HG02884 (cell line): ENCODE results near the gene PLXDC2.

ENCODE experiments used
- ATAC-seq: cut with Tn5 transposase; IDR thresholded peaks from one replicate; pipeline ENCODE4 v1.9.1; 2021; ENCODE audit warnings: mild to moderate bottlenecking, moderate library complexity; ENCODE audit not compliant: unreplicated experiment

The PLXDC2 gene

DNA sequence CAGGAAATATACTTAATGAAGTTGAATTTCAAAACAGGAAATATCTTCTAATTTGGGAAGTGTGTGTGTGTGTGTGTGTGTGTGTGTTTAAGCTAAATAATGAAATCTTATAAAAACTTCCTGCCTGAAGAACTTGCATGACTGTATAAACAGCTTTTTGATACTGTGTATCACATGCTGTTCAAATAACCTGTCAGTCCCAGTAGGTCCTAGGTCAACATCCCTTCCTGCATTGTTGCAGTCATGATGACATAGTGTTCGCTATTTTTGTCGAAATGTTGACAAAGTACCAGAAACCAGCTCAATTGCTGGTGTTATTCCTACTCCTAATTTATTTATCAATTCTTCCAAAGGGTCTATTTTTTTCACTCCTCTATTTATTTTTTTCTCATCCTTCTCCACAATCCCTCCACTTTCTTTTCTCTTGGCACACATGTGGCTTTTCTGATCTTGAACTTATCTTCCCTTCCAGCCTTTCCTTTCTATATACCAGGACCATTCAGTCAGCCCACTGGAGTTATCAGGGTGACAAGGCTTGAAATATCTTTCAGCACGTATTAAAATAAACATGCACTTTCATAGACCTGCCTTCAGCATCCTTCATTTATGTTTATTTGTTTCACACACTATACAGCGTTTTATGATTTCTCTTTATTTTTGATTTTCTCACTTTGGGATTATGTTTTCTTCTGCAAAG is 115.8 kb downstream of the PLXDC2 start:
- no peak for ATAC-seq

DNA sequence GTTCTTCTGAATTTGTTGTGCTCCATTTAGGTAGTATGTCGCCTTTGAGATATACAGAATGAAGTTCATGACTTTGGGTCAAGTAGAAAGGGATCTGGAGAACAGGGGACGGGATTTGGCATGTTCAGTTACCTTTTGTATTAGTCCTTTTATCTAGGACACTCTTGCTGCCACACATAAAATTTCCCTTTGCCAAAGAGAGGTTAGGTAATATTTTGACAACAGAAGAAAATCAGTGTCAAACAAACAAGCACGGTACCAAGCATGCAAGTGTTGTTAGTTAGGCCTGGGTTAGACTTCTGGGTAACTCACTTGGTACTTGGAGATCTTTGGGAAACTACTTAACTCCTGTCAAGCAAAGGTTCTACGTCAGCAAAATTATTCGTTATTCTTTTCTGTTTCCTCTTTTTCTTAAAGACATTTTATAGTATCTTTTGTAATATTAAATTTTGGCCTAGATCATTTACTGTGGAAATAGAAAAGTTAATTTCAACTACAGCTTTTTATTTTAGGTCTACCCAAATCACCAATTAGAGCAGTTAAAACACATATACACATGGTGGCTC is 116.7 kb downstream of the PLXDC2 start:
- ATAC-seq = no peak

DNA sequence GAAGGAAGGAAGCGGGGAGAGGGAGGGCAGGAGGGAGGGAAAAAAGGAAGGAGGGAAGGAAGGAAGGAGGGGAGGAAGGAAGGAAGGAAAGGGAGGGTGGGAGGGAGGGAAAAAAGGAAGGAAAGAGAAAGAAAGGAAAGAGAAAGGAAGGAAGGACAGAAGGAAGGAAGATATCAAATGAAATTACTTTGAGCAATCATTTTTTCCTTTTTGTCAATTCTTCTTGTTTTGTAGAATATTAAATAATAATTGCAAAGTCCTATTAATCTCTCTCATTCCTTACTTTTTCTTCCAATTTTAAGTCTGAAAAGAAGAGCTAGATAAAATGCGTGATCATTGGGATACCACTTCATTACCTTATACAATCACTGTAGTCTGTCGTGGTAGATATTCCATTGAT is 117.5 kb downstream of the PLXDC2 start:
- ATAC-seq = no peak

DNA sequence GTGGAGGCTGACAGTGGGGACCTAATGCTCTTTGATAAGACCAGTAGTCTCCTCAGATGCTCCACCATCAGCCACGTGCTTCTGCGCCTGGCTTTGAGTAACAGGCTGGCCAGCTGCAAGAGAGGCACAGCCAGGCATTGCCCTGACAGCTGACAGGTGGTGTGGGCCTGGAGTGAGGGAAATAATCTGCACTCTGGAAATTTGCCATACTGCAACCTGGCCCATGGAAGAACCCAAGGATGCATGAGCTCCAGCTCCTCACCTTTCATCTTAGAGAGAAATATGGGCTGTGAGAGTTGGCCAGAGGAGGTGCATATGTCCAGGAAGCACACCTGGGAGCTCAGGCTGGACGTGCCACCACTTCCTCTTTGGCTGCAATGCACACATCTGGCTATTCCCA is 118.9 kb downstream of the PLXDC2 start:
- no peak for ATAC-seq

- no peak for ATAC-seq
Measured at GRCh38 chr10:19936289-19936688, 120.1 kb downstream of the PLXDC2 start.

- ATAC-seq = no peak
Measured at GRCh38 chr10:19937989-19938388, 121.8 kb downstream of the PLXDC2 start.

DNA sequence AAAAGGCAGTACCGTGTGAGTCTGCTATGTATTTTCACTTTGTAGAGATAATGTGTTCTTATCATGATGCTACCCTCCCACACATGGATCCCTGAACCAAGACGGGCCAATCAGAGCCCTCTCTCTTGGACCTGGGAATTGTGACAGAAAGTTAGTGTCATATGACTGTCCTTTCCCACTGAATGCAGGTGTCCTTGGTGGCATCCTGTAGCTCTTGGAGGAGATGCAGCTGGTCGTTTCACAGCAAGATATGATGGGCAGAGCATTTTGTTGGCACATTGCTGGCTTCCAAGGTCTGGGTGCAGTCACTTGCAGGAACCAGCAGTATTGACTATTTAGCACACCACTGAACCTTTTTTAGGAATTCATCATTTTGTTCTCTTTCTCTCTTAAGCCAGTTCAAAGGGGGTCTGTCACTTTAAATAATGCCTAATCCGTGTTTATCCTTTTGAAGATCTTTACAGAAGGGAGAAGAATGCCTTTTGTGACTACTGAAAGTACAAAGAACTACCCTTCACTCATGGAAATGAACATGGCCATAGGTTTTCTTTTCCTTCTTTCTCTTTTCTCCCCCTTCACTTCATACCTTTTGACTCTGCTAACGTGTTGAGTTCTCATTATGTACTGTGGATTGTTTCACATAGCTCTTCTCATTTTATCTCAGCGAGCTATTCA is 125.1 kb downstream of the PLXDC2 start:
- ATAC-seq = no peak

- no peak for ATAC-seq
Measured at GRCh38 chr10:19944911-19945663, 128.9 kb downstream of the PLXDC2 start.

GRCh38 chr10:19946245-19946644 is 130.0 kb downstream of the PLXDC2 start:
- ATAC-seq = no peak

GRCh38 chr10:19946791-19947190 is 130.6 kb downstream of the PLXDC2 start:
- no peak for ATAC-seq

GRCh38 chr10:19947215-19947614 is 131.0 kb downstream of the PLXDC2 start:
- ATAC-seq = no peak

GRCh38 chr10:19947656-19948055 is 131.4 kb downstream of the PLXDC2 start:
- no peak for ATAC-seq

DNA sequence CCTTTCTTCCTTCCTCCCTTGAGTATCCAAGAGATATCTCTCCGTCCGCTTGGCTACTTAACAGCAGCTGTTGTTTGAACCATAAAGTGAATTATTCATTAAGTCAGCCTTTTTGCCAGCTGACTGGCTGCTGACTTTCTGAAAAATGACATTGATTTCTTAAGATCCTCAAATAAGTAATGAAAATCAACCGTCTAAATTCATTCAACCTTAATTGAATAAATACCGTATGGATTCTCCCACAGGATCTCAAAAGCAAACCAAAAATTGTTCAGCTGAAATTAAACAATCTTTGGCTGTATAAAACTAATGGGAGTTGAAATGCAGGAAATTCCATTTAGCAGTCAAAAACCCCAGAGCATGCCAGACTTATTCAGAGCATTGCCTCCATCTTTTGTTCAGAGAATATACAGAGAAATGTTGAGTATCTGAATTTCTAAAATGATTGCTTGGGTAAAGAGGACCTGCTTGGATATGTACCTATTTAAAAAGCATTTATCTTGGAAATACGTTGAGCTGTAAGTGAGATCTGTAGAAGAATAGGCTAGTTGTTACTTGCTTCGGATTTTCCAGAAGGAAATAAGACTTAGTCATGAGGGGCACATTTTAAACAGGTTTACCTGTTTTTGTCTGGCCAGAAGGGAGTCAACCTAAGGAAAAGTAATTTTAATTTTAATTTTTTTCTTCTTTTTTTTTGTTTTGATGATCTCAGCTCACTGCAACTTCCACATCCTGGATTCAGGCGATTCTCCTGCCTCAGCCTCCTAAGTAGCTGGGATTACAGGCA is 136.2 kb downstream of the PLXDC2 start:
- no peak for ATAC-seq

DNA sequence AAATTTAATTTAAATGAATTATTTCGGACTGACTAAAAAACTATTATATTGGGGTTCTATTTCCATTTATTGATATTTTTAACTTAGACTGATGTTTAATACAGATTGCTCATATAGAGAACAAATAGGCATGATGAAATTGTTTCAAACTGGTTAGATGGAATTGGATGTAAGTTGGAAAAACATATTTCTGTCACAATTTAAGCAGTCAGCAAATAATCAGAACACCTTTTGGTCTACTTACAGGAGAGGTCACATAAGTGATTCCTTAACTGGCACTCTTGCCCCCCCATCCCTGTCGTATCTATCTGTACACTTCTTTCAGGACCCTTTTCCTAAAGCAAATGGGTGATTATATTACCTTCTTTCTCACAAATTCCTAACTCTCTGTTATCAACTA is 138.4 kb downstream of the PLXDC2 start:
- no peak for ATAC-seq

- ATAC-seq = no peak
Measured at GRCh38 chr10:19956516-19957032, 140.3 kb downstream of the PLXDC2 start.

DNA sequence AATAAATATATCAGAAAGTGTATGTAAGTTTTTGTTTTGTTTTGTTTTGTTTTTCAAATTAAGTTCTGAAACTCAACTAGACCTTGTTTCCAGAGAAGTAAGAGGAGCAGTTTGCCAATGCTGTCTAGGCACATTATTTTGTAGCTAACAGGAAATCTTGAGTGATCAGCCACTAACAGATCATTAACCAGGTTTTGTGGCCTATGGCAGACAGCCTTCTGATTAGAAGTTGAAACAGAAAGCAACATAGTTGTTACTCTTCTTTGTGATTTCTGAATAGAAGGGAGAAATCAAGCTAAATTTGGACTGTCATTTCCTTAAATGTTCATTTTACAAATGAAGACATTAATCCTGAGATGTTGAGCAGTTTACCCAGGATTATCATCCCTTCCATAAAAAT is 142.6 kb downstream of the PLXDC2 start:
- no peak for ATAC-seq

- ATAC-seq = no peak
Measured at GRCh38 chr10:19961076-19962053, 145.1 kb downstream of the PLXDC2 start.

GRCh38 chr10:19964625-19965024 is 148.4 kb downstream of the PLXDC2 start:
- ATAC-seq = no peak

- ATAC-seq = no peak
Measured at GRCh38 chr10:19966751-19967150, 150.5 kb downstream of the PLXDC2 start.
